Astrocyte (in vitro differentiated cells and primary cell): ENCODE results near the gene SLC35F1. TPM values are rescaled to one million over a fixed set of nuclear protein-coding genes. Genes with fewer than 3 reads are reported as not detected.

Experiments used
- DNase-seq: peaks from one replicate; pipeline ENCODE4 v3.0.0-alpha.2; 2010; ENCODE audit warnings: low read depth
- FAIRE-seq: peaks from 2 replicates; lab custom pipeline; 2011; peaks lifted over from hg19 to GRCh38; lab: Jason Lieb, UNC
- H2AFZ ChIP-seq: 2 replicates; pipeline ENCODE4 v1.6.0; 2012; ENCODE audit warnings: low read depth, low read length, inconsistent platforms
- H3K27ac ChIP-seq: 2 replicates; pipeline ENCODE4 v1.5.1; 2011; ENCODE audit warnings: low read depth, low read length, inconsistent platforms
- H3K27me3 ChIP-seq: 2 replicates; pipeline ENCODE4 v1.6.0; 2011; ENCODE audit warnings: low read length, inconsistent platforms; ENCODE audit not compliant: insufficient read depth
- H3K36me3 ChIP-seq: 2 replicates; pipeline ENCODE4 v1.5.1; 2011; ENCODE audit warnings: low read length, inconsistent platforms; ENCODE audit not compliant: insufficient read depth
- H3K4me1 ChIP-seq: 2 replicates; pipeline ENCODE4 v1.5.1; 2011; ENCODE audit warnings: low read length, inconsistent platforms; ENCODE audit not compliant: insufficient read depth
- H3K4me2 ChIP-seq: 2 replicates; pipeline ENCODE4 v1.6.0; 2012; ENCODE audit warnings: low read length, inconsistent platforms
- H3K4me3 ChIP-seq: 2 replicates; pipeline ENCODE4 v1.5.1; 2011; ENCODE audit warnings: low read depth, mild to moderate bottlenecking, low read length, inconsistent platforms; ENCODE audit not compliant: insufficient read depth
- H3K79me2 ChIP-seq: 2 replicates; pipeline ENCODE4 v1.6.0; 2012; ENCODE audit warnings: mild to moderate bottlenecking, low read length, inconsistent platforms; ENCODE audit not compliant: insufficient read depth
- H3K9ac ChIP-seq: 2 replicates; pipeline ENCODE4 v1.6.0; 2012; ENCODE audit warnings: mild to moderate bottlenecking, low read length, inconsistent platforms
- H3K9me3 ChIP-seq: 2 replicates; pipeline ENCODE4 v1.5.1; 2012; ENCODE audit warnings: low read depth, mild to moderate bottlenecking, low read length, inconsistent platforms; ENCODE audit not compliant: insufficient read depth
- H4K20me1 ChIP-seq: 2 replicates; pipeline ENCODE4 v1.6.0; 2012; ENCODE audit warnings: low read length, inconsistent platforms; ENCODE audit not compliant: insufficient read depth
- H3K27ac Mint-ChIP-seq: one replicate; pipeline ENCODE4 v1.8.0; 2021; ENCODE audit warnings: mild to moderate bottlenecking, mixed read lengths; ENCODE audit not compliant: unreplicated experiment
- H3K27me3 Mint-ChIP-seq: one replicate; pipeline ENCODE4 v1.8.0; 2021; ENCODE audit warnings: low read depth, mixed read lengths; ENCODE audit not compliant: unreplicated experiment
- H3K36me3 Mint-ChIP-seq: one replicate; pipeline ENCODE4 v1.8.0; 2021; ENCODE audit warnings: low read depth, mixed read lengths; ENCODE audit not compliant: unreplicated experiment
- H3K4me1 Mint-ChIP-seq: one replicate; pipeline ENCODE4 v1.8.0; 2021; ENCODE audit warnings: low read depth, mixed read lengths; ENCODE audit not compliant: unreplicated experiment
- H3K4me3 Mint-ChIP-seq: one replicate; pipeline ENCODE4 v1.8.0; 2021; ENCODE audit warnings: mild to moderate bottlenecking, moderate library complexity, mixed read lengths; ENCODE audit not compliant: unreplicated experiment
- H3K9me3 Mint-ChIP-seq: one replicate; pipeline ENCODE4 v1.8.0; 2021; ENCODE audit warnings: mild to moderate bottlenecking, mixed read lengths; ENCODE audit not compliant: unreplicated experiment
- CTCF ChIP-seq: IDR thresholded peaks from 2 replicates; pipeline ENCODE4 v1.5.1; 2011; ENCODE audit warnings: low read depth, mild to moderate bottlenecking, inconsistent platforms, low read length, moderate library complexity; ENCODE audit not compliant: insufficient read depth
- EZH2 ChIP-seq: IDR thresholded peaks from 2 replicates; pipeline ENCODE4 v1.6.1; 2012; ENCODE audit warnings: mild to moderate bottlenecking, low read length, inconsistent platforms; ENCODE audit not compliant: insufficient read depth
- total RNA-seq: library from RNA; stranded (reverse); gene quantifications from 2 replicates; pipeline ENCODE4 v1.2.1, GENCODE V29; 2021

The SLC35F1 gene
- total RNA-seq, 1 donor from 2014 or later, result 1.0 TPM

- no peaks in the 10 kb centered on the region for H3K4me1 Mint-ChIP-seq
- H2AFZ ChIP-seq, result no peak overlapping the region
- H3K27ac ChIP-seq, result no peak overlapping the region
- H3K4me1 ChIP-seq, result no peaks in the 10 kb centered on the region
- no peaks in the 10 kb centered on the region for H4K20me1 ChIP-seq
- H3K4me3 ChIP-seq, result no peak overlapping the region
- H3K27me3 Mint-ChIP-seq, result no peaks in the 10 kb centered on the region
- H3K4me2 ChIP-seq, result no peak overlapping the region
- FAIRE-seq, result no peak
- H3K27me3 ChIP-seq, result no peaks in the 10 kb centered on the region
- TF ChIP-seq CTCF, result no peak
- TF ChIP-seq EZH2, result no peak
- H3K9me3 Mint-ChIP-seq, result no peaks in the 10 kb centered on the region
- no peak overlapping the region for H3K9ac ChIP-seq
- no peaks in the 10 kb centered on the region for H3K36me3 ChIP-seq
- no peaks in the 10 kb centered on the region for H3K79me2 ChIP-seq
- H3K36me3 Mint-ChIP-seq, result no peaks in the 10 kb centered on the region
- no peak overlapping the region for H3K4me3 Mint-ChIP-seq
- DNase-seq, result no peak
- no peaks in the 10 kb centered on the region for H3K9me3 ChIP-seq
- no peak overlapping the region for H3K27ac Mint-ChIP-seq
These were observed 411.6 kb downstream of the SLC35F1 start for GRCh38 chr6:118318648-118319047.

GRCh38 chr6:118319416-118319815 is 412.4 kb downstream of the SLC35F1 start:
- H3K9ac ChIP-seq, result no peak overlapping the region
- Mint-ChIP-seq H3K4me3 (no peak overlapping the region), H3K27ac (no peak overlapping the region), H3K4me1 (no peaks in the 10 kb centered on the region), H3K9me3 (no peaks in the 10 kb centered on the region), H3K36me3 (no peaks in the 10 kb centered on the region), H3K27me3 (no peaks in the 10 kb centered on the region)
- FAIRE-seq, result no peak
- no peaks in the 10 kb centered on the region for H4K20me1 ChIP-seq
- H3K79me2 ChIP-seq, result no peaks in the 10 kb centered on the region
- no peak overlapping the region for H3K4me3 ChIP-seq
- H2AFZ ChIP-seq, result no peak overlapping the region
- no peaks in the 10 kb centered on the region for H3K9me3 ChIP-seq
- no peak for DNase-seq
- H3K27ac ChIP-seq, result no peak overlapping the region
- no peaks in the 10 kb centered on the region for H3K27me3 ChIP-seq
- H3K4me2 ChIP-seq, result no peak overlapping the region
- H3K36me3 ChIP-seq, result no peaks in the 10 kb centered on the region
- no peaks in the 10 kb centered on the region for H3K4me1 ChIP-seq
- TF ChIP-seq EZH2 (no peak), CTCF (no peak)

GRCh38 chr6:118319894-118320649 is 413.0 kb downstream of the SLC35F1 start:
- no peaks in the 10 kb centered on the region for H3K9me3 Mint-ChIP-seq

More at GRCh38 chr6:118319894-118320649, 413.0 kb downstream of the SLC35F1 start:
- DNase-seq (no peak), FAIRE-seq (no peak)
- Histone ChIP-seq H4K20me1 (no peaks in the 10 kb centered on the region), H3K27me3 (no peaks in the 10 kb centered on the region), H3K4me1 (no peaks in the 10 kb centered on the region), H3K79me2 (no peaks in the 10 kb centered on the region), H3K9me3 (no peaks in the 10 kb centered on the region), H3K4me3 (no peak overlapping the region), H3K4me2 (no peak overlapping the region), H3K27ac (no peak overlapping the region), H3K36me3 (no peaks in the 10 kb centered on the region), H2AFZ (no peak overlapping the region), H3K9ac (no peak overlapping the region)
- Mint-ChIP-seq H3K4me1 (no peaks in the 10 kb centered on the region), H3K27ac (no peak overlapping the region), H3K36me3 (no peaks in the 10 kb centered on the region), H3K27me3 (no peaks in the 10 kb centered on the region), H3K4me3 (no peak overlapping the region)
- TF ChIP-seq EZH2 (no peak), CTCF (no peak)
